SK-N-SH (cell line): ENCODE measurements around the gene TMEM164. TPM values are rescaled to one million over a fixed set of nuclear protein-coding genes. Genes with fewer than 3 reads are reported as not detected.

Source experiments
- CTCF ChIA-PET: fragments of 300-600, 350-600 bp; formaldehyde crosslinking; extraction: SDS; loops from one replicate; lab custom pipeline; 2021; lab: Yijun Ruan, JAX
- POLR2A ChIA-PET: fragments of 350-600 bp; sonication (Branson Sonifier 250); formaldehyde crosslinking; extraction: SDS; loops from one replicate; lab custom pipeline; 2020; ENCODE audit warnings: antibody characterized with exemption, inconsistent platforms; lab: Yijun Ruan, JAX
- DNase-seq: peaks from one replicate; pipeline ENCODE4 v3.0.0; 2012
- H2AFZ ChIP-seq: fragments of 200-600 bp; sonication (generic); 2 replicates; pipeline ENCODE4 v1.8.1; 2016; ENCODE audit warnings: antibody characterized with exemption, mild to moderate bottlenecking, low read depth
- H3F3A ChIP-seq: fragments of 200-600 bp; sonication (generic); replicated peaks from 2 replicates; pipeline ENCODE3; 2016; ENCODE audit warnings: antibody characterized with exemption, mild to moderate bottlenecking; ENCODE audit not compliant: insufficient read depth
- H3K27ac ChIP-seq, 2 experiments: fragments of 200-500 bp in 1 of 2; fragments of 200-600 bp in 1 of 2; sonication (Bioruptor generic) in 1 of 2; sonication (generic), shearing (Covaris generic) in 1 of 2; 2 replicates each; pipeline versions ENCODE4 v1.5.1 to v1.6.1; 2014 to 2016; ENCODE audit warnings: low read depth in 2 of 2, inconsistent platforms in 1 of 2, low read length in 1 of 2, mild to moderate bottlenecking in 1 of 2, mixed read lengths in 1 of 2
- H3K27me3 ChIP-seq: fragments of 200-600 bp; sonication (generic), shearing (Covaris generic); 2 replicates; pipeline ENCODE4 v1.6.1; 2016; ENCODE audit warnings: mixed run types; ENCODE audit not compliant: insufficient read depth
- H3K36me3 ChIP-seq, 2 experiments: fragments of 200-500 bp in 1 of 2; fragments of 200-600 bp in 1 of 2; sonication (Bioruptor generic) in 1 of 2; sonication (generic) in 1 of 2; replicated peaks in 1 of 2; 2 replicates each; pipeline versions ENCODE3 to v1.5.1; 2014 to 2016; ENCODE audit warnings: low read length in 1 of 2, mild to moderate bottlenecking in 1 of 2; ENCODE audit not compliant: insufficient read depth in 2 of 2, control insufficient read depth in 1 of 2
- H3K4me1 ChIP-seq, 2 experiments: fragments of 200-500 bp in 1 of 2; fragments of 200-600 bp in 1 of 2; sonication (Bioruptor generic) in 1 of 2; sonication (generic), shearing (Covaris generic) in 1 of 2; 2 replicates each; pipeline versions ENCODE4 v1.5.1 to v1.6.1; 2014 to 2016; ENCODE audit warnings: low read depth in 1 of 2, low read length in 1 of 2, mixed run types in 1 of 2; ENCODE audit not compliant: insufficient read depth in 2 of 2, control insufficient read depth in 1 of 2
- H3K4me2 ChIP-seq: fragments of 200-600 bp; sonication (generic), shearing (Covaris generic); 2 replicates; pipeline ENCODE4 v1.6.1; 2017; ENCODE audit warnings: mixed run types
- H3K4me3 ChIP-seq, 2 experiments: fragments of 200-500 bp in 1 of 2; fragments of 200-600 bp in 1 of 2; sonication (Bioruptor generic) in 1 of 2; sonication (generic), shearing (Covaris generic) in 1 of 2; 2 replicates each; pipeline versions ENCODE4 v1.5.1 to v1.8.1; 2014 to 2016; ENCODE audit warnings: low read depth in 2 of 2, inconsistent platforms in 1 of 2, low read length in 1 of 2, mild to moderate bottlenecking in 1 of 2, mixed read lengths in 1 of 2, moderate library complexity in 1 of 2
- H3K79me2 ChIP-seq: fragments of 200-600 bp; sonication (generic); 2 replicates; pipeline ENCODE4 v1.8.1; 2017; ENCODE audit warnings: mild to moderate bottlenecking; ENCODE audit not compliant: insufficient read depth
- H3K9ac ChIP-seq: fragments of 200-600 bp; sonication (generic); 2 replicates; pipeline ENCODE4 v1.6.1; 2017; ENCODE audit warnings: mixed run types
- H3K9me2 ChIP-seq: fragments of 200-600 bp; sonication (generic); 2 replicates; pipeline ENCODE4 v1.6.1; 2017; ENCODE audit warnings: mixed run types
- H3K9me3 ChIP-seq: fragments of 200-600 bp; sonication (generic); 2 replicates; pipeline ENCODE4 v1.6.1; 2017; ENCODE audit warnings: mixed run types, mild to moderate bottlenecking, moderate library complexity
- H4K20me1 ChIP-seq: fragments of 200-600 bp; sonication (generic); 2 replicates; pipeline ENCODE4 v1.6.1; 2017; ENCODE audit warnings: mild to moderate bottlenecking, mixed run types; ENCODE audit not compliant: insufficient read depth
- CHD2 ChIP-seq: fragments of 150-350 bp; IDR thresholded peaks from 2 replicates; pipeline ENCODE4 v1.6.1; 2018; ENCODE audit warnings: low read length; ENCODE audit not compliant: partially characterized antibody
- ELF1 ChIP-seq: IDR thresholded peaks from 2 replicates; pipeline ENCODE4 v1.4.0; 2012
- EP300 ChIP-seq, 2 experiments: IDR thresholded peaks; 2 replicates each; pipeline versions ENCODE4 v1.4.0 to v1.6.1; 2012; ENCODE audit warnings: borderline replicate concordance in 1 of 2, low read depth in 1 of 2, low read length in 1 of 2
- EZH2phosphoT487 ChIP-seq: fragments of 200-600 bp; sonication (generic); IDR thresholded peaks from 2 replicates; pipeline ENCODE4 v1.6.1; 2017; ENCODE audit warnings: low read depth, mixed run types, mild to moderate bottlenecking, antibody characterized with exemption, moderate library complexity, borderline replicate concordance
- FOXM1 ChIP-seq: IDR thresholded peaks from 2 replicates; pipeline ENCODE4 v1.4.0; 2012; ENCODE audit warnings: low read depth, mild to moderate bottlenecking
- GATA2 ChIP-seq: sonication (generic); formaldehyde crosslinking; IDR thresholded peaks from 2 replicates; pipeline ENCODE4 v1.5.0; 2020; ENCODE audit warnings: mild to moderate bottlenecking, missing genetic modification reagents
- MXI1 ChIP-seq: IDR thresholded peaks from 2 replicates; pipeline ENCODE4 v1.6.1; 2012; ENCODE audit warnings: mild to moderate bottlenecking, low read depth, low read length, improper control_type of control experiment
- PBX3 ChIP-seq: IDR thresholded peaks from 2 replicates; pipeline ENCODE4; 2012
- RFX5 ChIP-seq: IDR thresholded peaks from 2 replicates; pipeline ENCODE4 v1.6.1; 2012; ENCODE audit warnings: mild to moderate bottlenecking, improper control_type of control experiment, low read length
- RXRA ChIP-seq: IDR thresholded peaks from 2 replicates; pipeline ENCODE4 v1.4.0; 2012; ENCODE audit warnings: low read depth, mild to moderate bottlenecking, borderline replicate concordance
- USF2 ChIP-seq: fragments of 150-350 bp; IDR thresholded peaks from 2 replicates; pipeline ENCODE4 v1.6.1; 2017; ENCODE audit warnings: antibody characterized with exemption, low read length, low read depth, borderline replicate concordance
- YY1 ChIP-seq: IDR thresholded peaks from 2 replicates; pipeline ENCODE4 v1.4.0; 2012; ENCODE audit warnings: low read depth, mild to moderate bottlenecking
- WGBS: methylation state at CpG from one replicate; pipeline ENCODE4 v1.1.6; 2017; ENCODE audit warnings: low lambda C conversion rate; 5-methylcytosine and 5-hydroxymethylcytosine counted together
- polyA plus RNA-seq, 3 experiments: library from polyadenylated mRNA; depleted of rRNA; stranded (reverse); fragments of >200 nt; gene quantifications; 2 replicates each; pipeline ENCODE4 v1.2.3, GENCODE V29; 2012
- TF ChIP-seq, protein P1 (sequence below): IDR thresholded peaks from 2 replicates; pipeline ENCODE4 v1.4.0; 2012; ENCODE audit warnings: low read depth
- TF ChIP-seq, protein P2 (sequence below): IDR thresholded peaks from 2 replicates; pipeline ENCODE4 v1.4.0; 2012; ENCODE audit warnings: low read depth, borderline replicate concordance
- TF ChIP-seq, protein P3 (sequence below): fragments of 200-600 bp; sonication (generic); IDR thresholded peaks from 2 replicates; pipeline ENCODE4 v1.6.1; 2017; ENCODE audit warnings: antibody characterized with exemption, mild to moderate bottlenecking, moderate library complexity

Gene TMEM164
- polyA plus RNA-seq, 1 of the 3 experiments (the other 2 are of a cell fraction): 11.9 TPM

GRCh38 chrX:110108381-110108821 lies 105.5 kb downstream of the TMEM164 start:
- Histone ChIP-seq H3K9ac (no peak overlapping the region), H3K79me2 (no peaks in the 10 kb centered on the region), H3K36me3 (no peaks in the 10 kb centered on the region), H3K4me2 (no peak overlapping the region), H3K27me3 (no peaks in the 10 kb centered on the region), H2AFZ (no peak overlapping the region), H4K20me1 (no peaks in the 10 kb centered on the region), H3F3A (no peaks in the 10 kb centered on the region), H3K9me3 (no peaks in the 10 kb centered on the region), H3K9me2 (no peaks in the 10 kb centered on the region), H3K27ac (no peak overlapping the region), H3K4me1 (no peaks in the 10 kb centered on the region), H3K4me3 (no peak overlapping the region)
- no peak for DNase-seq
- 32% methylated on average over 3 of the region's 3 CpGs for WGBS
- no peak for TF ChIP-seq CHD2
- no peak for TF ChIP-seq PBX3
- TF ChIP-seq GATA2 (CRISPR knock-in tag): no peak
- TF ChIP-seq, protein P1, sequence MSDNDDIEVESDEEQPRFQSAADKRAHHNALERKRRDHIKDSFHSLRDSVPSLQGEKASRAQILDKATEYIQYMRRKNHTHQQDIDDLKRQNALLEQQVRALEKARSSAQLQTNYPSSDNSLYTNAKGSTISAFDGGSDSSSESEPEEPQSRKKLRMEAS: no peak
- no peak for TF ChIP-seq EZH2phosphoT487
- TF ChIP-seq MXI1: no peak
- TF ChIP-seq FOXM1: no peak
- ChIA-PET POLR2A (no interaction called here), CTCF (no interaction called here)

DNA sequence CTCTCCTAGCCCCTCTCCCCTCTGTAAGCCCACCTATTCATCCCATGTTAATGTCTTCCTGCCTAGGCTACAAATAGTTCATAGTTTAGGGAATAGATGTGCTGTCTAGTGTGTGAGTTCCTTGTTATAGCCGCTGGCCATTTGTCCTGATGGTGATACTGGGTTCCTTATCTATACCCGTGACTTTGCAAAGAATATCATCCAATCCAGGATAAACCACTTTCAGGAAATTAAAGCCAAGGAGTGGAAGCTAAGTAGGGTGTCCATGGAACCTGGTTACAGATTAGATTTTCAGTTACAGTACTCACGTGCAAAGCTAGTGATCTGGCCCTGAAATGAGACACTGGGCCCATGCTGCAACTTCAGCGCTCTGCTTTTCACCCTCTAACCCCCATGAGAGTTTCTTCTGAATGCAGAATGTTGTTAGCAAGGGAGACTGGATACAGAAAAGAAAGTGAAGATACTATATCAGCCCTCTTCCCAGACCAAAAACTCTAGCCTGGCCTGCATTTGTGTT lies 111.4 kb downstream of the TMEM164 start:
- no peaks in the 10 kb centered on the region for H4K20me1 ChIP-seq
- no peaks in the 10 kb centered on the region for H3K4me1 ChIP-seq
- H3K9me2 ChIP-seq: no peaks in the 10 kb centered on the region
- ChIA-PET POLR2A (no interaction called here), CTCF (interaction anchor here (1.3 to 4.0 kb wide), 2 partner anchors 32 to 298 kb away, joined by 3 to 16 read pairs; no protein-coding TSS in a partner anchor)
- DNase-seq: no peak
- no peak overlapping the region for H3K4me2 ChIP-seq
- H3K4me3 ChIP-seq: no peak overlapping the region
- H3F3A ChIP-seq: no peaks in the 10 kb centered on the region
- H3K27me3 ChIP-seq: no peaks in the 10 kb centered on the region
- TF ChIP-seq ELF1: no peak
- TF ChIP-seq PBX3: no peak
- no peak for TF ChIP-seq FOXM1
- TF ChIP-seq, protein P1: no peak
- TF ChIP-seq CHD2: no peak
- no peak for TF ChIP-seq RFX5
- TF ChIP-seq, protein P2, sequence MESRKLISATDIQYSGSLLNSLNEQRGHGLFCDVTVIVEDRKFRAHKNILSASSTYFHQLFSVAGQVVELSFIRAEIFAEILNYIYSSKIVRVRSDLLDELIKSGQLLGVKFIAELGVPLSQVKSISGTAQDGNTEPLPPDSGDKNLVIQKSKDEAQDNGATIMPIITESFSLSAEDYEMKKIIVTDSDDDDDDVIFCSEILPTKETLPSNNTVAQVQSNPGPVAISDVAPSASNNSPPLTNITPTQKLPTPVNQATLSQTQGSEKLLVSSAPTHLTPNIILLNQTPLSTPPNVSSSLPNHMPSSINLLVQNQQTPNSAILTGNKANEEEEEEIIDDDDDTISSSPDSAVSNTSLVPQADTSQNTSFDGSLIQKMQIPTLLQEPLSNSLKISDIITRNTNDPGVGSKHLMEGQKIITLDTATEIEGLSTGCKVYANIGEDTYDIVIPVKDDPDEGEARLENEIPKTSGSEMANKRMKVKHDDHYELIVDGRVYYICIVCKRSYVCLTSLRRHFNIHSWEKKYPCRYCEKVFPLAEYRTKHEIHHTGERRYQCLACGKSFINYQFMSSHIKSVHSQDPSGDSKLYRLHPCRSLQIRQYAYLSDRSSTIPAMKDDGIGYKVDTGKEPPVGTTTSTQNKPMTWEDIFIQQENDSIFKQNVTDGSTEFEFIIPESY: no peak
- TF ChIP-seq EP300 (IDR thresholded peaks at IDR 0.05; ENCODE audit: borderline replicate concordance in 1 of 2, low read depth in 1 of 2, low read length in 1 of 2): no peak
- TF ChIP-seq, protein P3, sequence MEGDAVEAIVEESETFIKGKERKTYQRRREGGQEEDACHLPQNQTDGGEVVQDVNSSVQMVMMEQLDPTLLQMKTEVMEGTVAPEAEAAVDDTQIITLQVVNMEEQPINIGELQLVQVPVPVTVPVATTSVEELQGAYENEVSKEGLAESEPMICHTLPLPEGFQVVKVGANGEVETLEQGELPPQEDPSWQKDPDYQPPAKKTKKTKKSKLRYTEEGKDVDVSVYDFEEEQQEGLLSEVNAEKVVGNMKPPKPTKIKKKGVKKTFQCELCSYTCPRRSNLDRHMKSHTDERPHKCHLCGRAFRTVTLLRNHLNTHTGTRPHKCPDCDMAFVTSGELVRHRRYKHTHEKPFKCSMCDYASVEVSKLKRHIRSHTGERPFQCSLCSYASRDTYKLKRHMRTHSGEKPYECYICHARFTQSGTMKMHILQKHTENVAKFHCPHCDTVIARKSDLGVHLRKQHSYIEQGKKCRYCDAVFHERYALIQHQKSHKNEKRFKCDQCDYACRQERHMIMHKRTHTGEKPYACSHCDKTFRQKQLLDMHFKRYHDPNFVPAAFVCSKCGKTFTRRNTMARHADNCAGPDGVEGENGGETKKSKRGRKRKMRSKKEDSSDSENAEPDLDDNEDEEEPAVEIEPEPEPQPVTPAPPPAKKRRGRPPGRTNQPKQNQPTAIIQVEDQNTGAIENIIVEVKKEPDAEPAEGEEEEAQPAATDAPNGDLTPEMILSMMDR: no peak
- no peak for TF ChIP-seq YY1
- no peak for TF ChIP-seq USF2
- TF ChIP-seq RXRA: no peak
- WGBS: 55% methylated on average over 3 of the region's 4 CpGs
- H2AFZ ChIP-seq: no peak overlapping the region
- no peaks in the 10 kb centered on the region for H3K79me2 ChIP-seq
- H3K27ac ChIP-seq: no peak overlapping the region
- H3K9ac ChIP-seq: no peak overlapping the region
- no peaks in the 10 kb centered on the region for H3K9me3 ChIP-seq
- no peaks in the 10 kb centered on the region for H3K36me3 ChIP-seq
